IMR-90 (cell line): ENCODE measurements around the gene PMEPA1. TPM values are rescaled to one million over a fixed set of nuclear protein-coding genes. Genes with fewer than 3 reads are reported as not detected.

ENCODE experiments used
- ATAC-seq: fragments of 200-7000 bp; cut with Tn5 transposase; 2 replicates; pipeline ENCODE4 v1.9.1; 2020; ENCODE audit warnings: low read depth, mild to moderate bottlenecking, moderate library complexity
- BruUV-seq: library from RNA; stranded (reverse); fragments of 400-500 nt; replicated peaks from 2 replicates; lab custom pipeline; 2021; lab: Mats Ljungman, UMichigan
- CTCF ChIA-PET: fragments of 300-600 bp; formaldehyde crosslinking; extraction: SDS; loops from one replicate; lab custom pipeline; 2021; ENCODE audit warnings: antibody characterized with exemption; lab: Yijun Ruan, JAX
- POLR2A ChIA-PET: fragments of 300-600 bp; sonication (Branson Sonifier 250); formaldehyde crosslinking; loops from one replicate; lab custom pipeline; 2022; ENCODE audit warnings: antibody characterized with exemption; ENCODE audit not compliant: unreplicated experiment; lab: Charles Lee
- DNase-seq: peaks from one replicate; pipeline ENCODE4 v3.0.0; 2013
- H2AFZ ChIP-seq: replicated peaks from 2 replicates; pipeline ENCODE3; 2013; ENCODE audit warnings: low read length, mild to moderate bottlenecking; ENCODE audit not compliant: poor library complexity
- H2AK5ac ChIP-seq: 2 replicates; pipeline ENCODE4 v1.6.1; 2013; ENCODE audit warnings: low read depth, low read length, inconsistent platforms
- H2AK9ac ChIP-seq: replicated peaks from 2 replicates; pipeline ENCODE3; 2013; ENCODE audit warnings: mild to moderate bottlenecking, low read depth, low read length, moderate library complexity; ENCODE audit not compliant: poor library complexity
- H2BK120ac ChIP-seq: 2 replicates; pipeline ENCODE4 v1.6.1; 2013; ENCODE audit warnings: low read depth, low read length, inconsistent platforms
- H2BK15ac ChIP-seq: 3 replicates; pipeline ENCODE4 v1.6.1; 2013; ENCODE audit warnings: low read depth, low read length, inconsistent platforms
- H2BK20ac ChIP-seq: 2 replicates; pipeline ENCODE4 v1.6.1; 2013; ENCODE audit warnings: low read depth, mild to moderate bottlenecking, inconsistent platforms, low read length, moderate library complexity
- H2BK5ac ChIP-seq: 2 replicates; pipeline ENCODE4 v1.6.1; 2013; ENCODE audit warnings: mild to moderate bottlenecking, low read depth, low read length, inconsistent platforms; ENCODE audit not compliant: poor library complexity, severe bottlenecking
- H3K14ac ChIP-seq: replicated peaks from 2 replicates; pipeline ENCODE4 v1.6.1; 2013; ENCODE audit warnings: low read depth, low read length, inconsistent platforms
- H3K18ac ChIP-seq: 2 replicates; pipeline ENCODE4 v1.6.1; 2013; ENCODE audit warnings: low read depth, low read length, control low read depth
- H3K23ac ChIP-seq: 2 replicates; pipeline ENCODE4 v1.6.1; 2013; ENCODE audit warnings: low read depth, low read length, inconsistent platforms
- H3K27ac ChIP-seq: 2 replicates; pipeline ENCODE4 v1.5.1; 2013; ENCODE audit warnings: mild to moderate bottlenecking, control low read depth, low read length; ENCODE audit not compliant: insufficient read depth
- H3K27me3 ChIP-seq: 2 replicates; pipeline ENCODE4 v1.6.1; 2013; ENCODE audit warnings: low read length; ENCODE audit not compliant: control insufficient read depth, insufficient read depth
- H3K36me3 ChIP-seq: 2 replicates; pipeline ENCODE4 v1.6.1; 2013; ENCODE audit warnings: low read length, mixed read lengths; ENCODE audit not compliant: control insufficient read depth, insufficient read depth
- H3K4ac ChIP-seq: 2 replicates; pipeline ENCODE4 v1.6.1; 2013; ENCODE audit warnings: low read depth, low read length, inconsistent platforms
- H3K4me1 ChIP-seq: 2 replicates; pipeline ENCODE4 v1.6.1; 2013; ENCODE audit warnings: low read length, mixed read lengths; ENCODE audit not compliant: control insufficient read depth, insufficient read depth
- H3K4me2 ChIP-seq: 2 replicates; pipeline ENCODE4 v1.6.1; 2013; ENCODE audit warnings: low read depth, mild to moderate bottlenecking, control low read depth, low read length, moderate library complexity
- H3K4me3 ChIP-seq: 2 replicates; pipeline ENCODE4 v1.5.1; 2013; ENCODE audit warnings: low read depth, mild to moderate bottlenecking, control low read depth, low read length, moderate library complexity; ENCODE audit not compliant: insufficient read depth
- H3K56ac ChIP-seq: 2 replicates; pipeline ENCODE4 v1.6.1; 2013; ENCODE audit warnings: low read length, inconsistent platforms; ENCODE audit not compliant: insufficient read depth; ENCODE audit errors: extremely low read depth
- H3K79me1 ChIP-seq, 2 experiments: 2 replicates each; pipeline ENCODE4 v1.6.1; 2013; ENCODE audit warnings: low read length in 2 of 2, inconsistent platforms in 1 of 2, low read depth in 1 of 2
- H3K9ac ChIP-seq: 2 replicates; pipeline ENCODE4 v1.6.1; 2013; ENCODE audit warnings: low read depth, low read length, control low read depth
- H3K9me1 ChIP-seq: 2 replicates; pipeline ENCODE4 v1.6.1; 2013; ENCODE audit warnings: low read length, inconsistent platforms; ENCODE audit not compliant: insufficient read depth
- H3K9me3 ChIP-seq: 2 replicates; pipeline ENCODE4 v1.6.1; 2013; ENCODE audit warnings: low read length; ENCODE audit not compliant: control insufficient read depth, insufficient read depth
- H4K20me1 ChIP-seq: 2 replicates; pipeline ENCODE4 v1.6.1; 2013; ENCODE audit warnings: low read length, inconsistent platforms; ENCODE audit not compliant: insufficient read depth
- H4K5ac ChIP-seq: 2 replicates; pipeline ENCODE4 v1.6.1; 2013; ENCODE audit warnings: mild to moderate bottlenecking, low read depth, low read length, control low read depth
- H4K8ac ChIP-seq, 2 experiments: 2 replicates each; pipeline ENCODE4 v1.6.1; 2013; ENCODE audit warnings: low read depth in 2 of 2, low read length in 2 of 2, control low read depth in 1 of 2, inconsistent platforms in 1 of 2
- H4K91ac ChIP-seq: 2 replicates; pipeline ENCODE4 v1.6.1; 2013; ENCODE audit warnings: low read depth, low read length, inconsistent platforms; ENCODE audit not compliant: insufficient read depth
- BHLHE40 ChIP-seq: fragments of 150-350 bp; IDR thresholded peaks from 2 replicates; pipeline ENCODE4 v1.6.1; 2016; ENCODE audit warnings: mild to moderate bottlenecking, low read depth, low read length
- CEBPB ChIP-seq: IDR thresholded peaks from 2 replicates; pipeline ENCODE4 v1.6.1; 2012; ENCODE audit warnings: low read depth, low read length, improper control_type of control experiment
- MAFK ChIP-seq: IDR thresholded peaks from 2 replicates; pipeline ENCODE4 v1.6.1; 2012; ENCODE audit warnings: low read depth, low read length, improper control_type of control experiment
- NFE2L2 ChIP-seq: fragments of 150-350 bp; IDR thresholded peaks from 2 replicates; pipeline ENCODE4 v1.6.1; 2016; ENCODE audit warnings: low read depth, mild to moderate bottlenecking, low read length
- POLR2A ChIP-seq: IDR thresholded peaks from 2 replicates; pipeline ENCODE4 v1.6.1; 2012; ENCODE audit warnings: mild to moderate bottlenecking, low read depth, low read length
- RAD21 ChIP-seq: IDR thresholded peaks from 2 replicates; pipeline ENCODE4 v1.6.1; 2012; ENCODE audit warnings: low read length, improper control_type of control experiment
- RCOR1 ChIP-seq: IDR thresholded peaks from 2 replicates; pipeline ENCODE4 v1.6.1; 2012; ENCODE audit warnings: mild to moderate bottlenecking, low read length, improper control_type of control experiment; ENCODE audit not compliant: insufficient replicate concordance
- SMC3 ChIP-seq: fragments of 150-350 bp; IDR thresholded peaks from 2 replicates; pipeline ENCODE4 v1.6.1; 2016; ENCODE audit warnings: low read depth, mild to moderate bottlenecking, antibody characterized with exemption, low read length, moderate library complexity
- WGBS, 2 experiments: methylation state at CpG; one replicate each; pipeline versions ENCODE4 v1.1.5 to v1.1.7; 2013; ENCODE audit warnings: missing lambda C conversion rate in 2 of 2; ENCODE audit not compliant: insufficient read length in 1 of 2; ENCODE audit errors: extremely low coverage in 2 of 2; 5-methylcytosine and 5-hydroxymethylcytosine counted together
- dilution Hi-C: fragments of 300-500 bp; cut with HindIII; formaldehyde crosslinking; loops from one replicate; pipeline ENCODE4 v1.14.3; 2018; ENCODE audit warnings: low sequenced_read_pairs; ENCODE audit not compliant: unreplicated experiment
- in situ Hi-C: fragments of 300-500 bp; cut with MboI; formaldehyde crosslinking; loops from 3 replicates; pipeline ENCODE4 v1.14.3; 2019; ENCODE audit warnings: low sequenced_read_pairs, inconsistent platforms, mixed read lengths
- intact Hi-C: fragments of 100-400 bp; cut with micrococcal nuclease; formaldehyde crosslinking; loops from 2 replicates; pipeline ENCODE4 v1.10.0; 2022
- polyA plus RNA-seq, 3 experiments: library from polyadenylated mRNA; depleted of rRNA; stranded (reverse); fragments of >200 nt; gene quantifications; 2 replicates each; pipeline ENCODE4 v1.2.3, GENCODE V29; 2012; ENCODE audit warnings: low replicate concordance in 1 of 3
- total RNA-seq: library from RNA; depleted of rRNA; stranded (reverse); fragments of >200 nt; gene quantifications from 2 replicates; pipeline ENCODE4 v1.2.3, GENCODE V29; 2012

Gene PMEPA1
- total and polyA plus RNA-seq, 2 of the 4 experiments (the other 2 are of a cell fraction), result 2.0 to 6.9 TPM

DNA sequence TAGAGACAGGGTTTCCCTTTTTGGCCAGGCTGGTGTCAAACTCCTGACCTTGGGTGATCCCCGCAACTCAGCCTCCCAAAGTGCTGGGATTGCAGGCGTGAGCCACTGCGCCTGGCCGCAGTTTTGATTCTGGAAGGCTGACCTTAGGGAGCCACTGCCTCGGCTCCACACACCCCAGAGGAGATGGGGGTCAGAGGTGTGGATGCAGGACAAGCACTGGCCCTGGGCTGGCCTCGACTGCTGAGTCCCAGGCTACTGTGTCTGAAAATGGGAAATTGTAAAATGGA, 91.1 kb downstream of the PMEPA1 start:
- WGBS, 2 experiments, result no CpG with 5 or more reads among the region's 6 CpGs
- no peak overlapping the region for H2BK5ac ChIP-seq
- no peaks in the 10 kb centered on the region for H4K20me1 ChIP-seq
- H3K27me3 ChIP-seq, result peaks cover 9% of the 10 kb centered on the region
- no peak overlapping the region for H2AFZ ChIP-seq
- ATAC-seq (no peak), DNase-seq (no peak)
- H3K9me1 ChIP-seq, result no peaks in the 10 kb centered on the region
- in situ Hi-C loops (no loop called here), dilution Hi-C loops (no loop called here), intact Hi-C loops (no loop called here)
- no peak for TF ChIP-seq SMC3
- no peak for TF ChIP-seq MAFK
- no peak for TF ChIP-seq RAD21
- no peak for TF ChIP-seq BHLHE40
- no peak for TF ChIP-seq POLR2A
- no peak for TF ChIP-seq RCOR1
- no peak for TF ChIP-seq CEBPB
- TF ChIP-seq NFE2L2, result no peak
- no peak overlapping the region for H4K91ac ChIP-seq
- no peak overlapping the region for H3K14ac ChIP-seq
- H4K5ac ChIP-seq, result no peak overlapping the region
- no peak overlapping the region for H3K4ac ChIP-seq
- H4K8ac ChIP-seq, result no peak overlapping the region
- no peak overlapping the region for H2AK9ac ChIP-seq
- no peak overlapping the region for H2AK5ac ChIP-seq
- H2BK20ac ChIP-seq, result no peak overlapping the region
- H3K27ac ChIP-seq, result no peak overlapping the region
- no peak overlapping the region for H3K4me3 ChIP-seq
- no peak overlapping the region for H3K56ac ChIP-seq
- no peaks in the 10 kb centered on the region for H3K4me1 ChIP-seq
- no peak overlapping the region for H3K18ac ChIP-seq
- H3K9ac ChIP-seq, result no peak overlapping the region
- BruUV-seq, result no TSS peak
- no peaks in the 10 kb centered on the region for H3K9me3 ChIP-seq
- H3K23ac ChIP-seq, result no peak overlapping the region
- H3K36me3 ChIP-seq, result no peaks in the 10 kb centered on the region
- CTCF ChIA-PET, result no interaction called here
- POLR2A ChIA-PET, result no interaction called here
- H2BK15ac ChIP-seq, result no peak overlapping the region
- no peak overlapping the region for H3K4me2 ChIP-seq
- no peaks in the 10 kb centered on the region for H3K79me1 ChIP-seq
- no peak overlapping the region for H2BK120ac ChIP-seq
